Activated T-cell treated with anti-CD3 and anti-CD28 coated beads for 1 hour (primary cell): ENCODE measurements around the gene DNAJA3.

Source experiments
- DNase-seq: peaks from one replicate; pipeline ENCODE4 v3.0.0-alpha.2; 2020; ENCODE audit warnings: low read depth

The DNAJA3 gene

DNA sequence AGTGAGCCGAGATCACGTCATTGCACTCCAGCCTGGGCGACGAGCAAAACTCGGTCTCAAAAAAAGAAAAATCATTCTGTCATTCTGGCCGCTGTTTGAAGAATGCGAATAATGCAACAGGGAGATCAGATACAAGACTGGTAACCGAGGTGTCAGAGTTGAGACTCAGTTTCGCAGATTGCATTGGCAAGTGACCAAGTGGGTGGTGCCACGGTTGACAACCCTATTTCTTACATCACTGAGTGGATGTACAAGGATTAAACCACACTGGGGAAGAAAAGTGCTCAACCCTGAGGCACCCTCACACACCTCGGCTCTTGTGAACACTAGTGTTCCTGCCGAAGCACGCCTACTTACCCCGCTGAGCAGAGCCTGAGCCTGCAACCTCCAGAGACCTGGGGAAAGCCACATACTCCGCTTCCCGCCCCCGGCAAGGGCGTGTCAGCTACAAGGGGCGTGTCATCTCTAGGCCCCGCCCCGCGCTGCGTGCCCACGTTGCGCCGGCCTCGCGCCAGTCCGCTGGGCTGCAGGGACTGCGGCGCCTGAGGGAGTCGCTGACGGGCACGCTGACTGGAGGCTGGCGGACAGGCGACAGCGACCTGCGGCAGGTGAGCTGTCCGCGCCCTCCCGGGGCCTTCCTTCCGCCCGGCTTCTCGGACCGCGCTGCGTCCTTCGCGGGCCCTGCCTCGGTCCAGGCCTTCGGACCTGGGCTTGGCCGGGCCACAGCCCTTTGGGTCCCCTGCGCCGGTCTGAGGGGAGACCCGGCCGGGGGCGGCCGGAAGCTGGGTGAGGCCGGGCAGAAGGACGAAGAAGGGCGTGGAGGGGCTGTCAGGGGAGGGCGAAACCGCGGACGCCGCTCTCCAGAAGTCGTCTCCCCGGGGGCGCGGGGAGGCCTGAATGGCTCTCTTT, 50.5 kb downstream of the DNAJA3 start, which contains the start of gene HMOX2:
TSS of gene HMOX2 (plus strand) at position 519 of the 909 bp plus-strand sequence. CDS start 29,127 bp downstream, outside the sequence.
- DNase-seq = peak; percentile 88

DNA sequence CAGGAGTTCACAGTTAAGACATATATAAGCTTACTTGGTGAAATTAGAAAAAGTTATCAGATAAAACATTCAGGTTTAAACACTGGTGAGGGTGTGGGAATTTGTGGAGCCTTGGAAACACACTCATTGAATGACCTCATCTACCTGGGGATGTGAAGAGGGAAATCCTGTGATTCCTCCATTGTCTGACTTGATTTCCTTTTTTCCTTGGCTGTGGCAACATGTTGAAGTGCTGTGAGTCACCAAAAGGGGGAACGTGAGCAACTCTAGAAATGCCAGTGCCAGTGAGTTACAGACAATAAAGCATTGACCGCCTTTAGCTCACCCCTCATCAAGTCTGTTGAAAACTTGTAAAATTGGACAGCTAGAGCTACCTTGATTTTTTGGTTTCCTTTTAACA, 52.3 kb downstream of the DNAJA3 start:
- DNase-seq = no peak

DNA sequence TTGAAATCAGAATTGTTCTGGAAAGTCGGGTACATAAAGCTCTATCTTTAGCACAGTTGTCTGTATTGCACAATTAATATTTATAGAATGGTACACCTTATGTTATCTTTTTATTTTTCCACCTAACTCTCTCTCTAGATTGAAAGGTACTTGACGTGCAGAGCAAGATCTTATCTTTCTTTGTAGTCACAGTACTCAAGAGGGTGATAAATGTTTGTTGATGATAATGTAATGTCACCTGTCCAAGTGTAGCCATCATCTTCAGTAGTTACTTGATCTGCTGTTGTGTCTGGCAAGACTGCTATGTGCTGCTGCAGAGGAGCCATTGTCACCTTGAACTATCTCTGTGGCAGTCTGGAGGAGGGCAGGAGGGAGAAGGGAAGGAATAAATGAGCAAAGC, 55.9 kb downstream of the DNAJA3 start:
- DNase-seq = no peak

DNA sequence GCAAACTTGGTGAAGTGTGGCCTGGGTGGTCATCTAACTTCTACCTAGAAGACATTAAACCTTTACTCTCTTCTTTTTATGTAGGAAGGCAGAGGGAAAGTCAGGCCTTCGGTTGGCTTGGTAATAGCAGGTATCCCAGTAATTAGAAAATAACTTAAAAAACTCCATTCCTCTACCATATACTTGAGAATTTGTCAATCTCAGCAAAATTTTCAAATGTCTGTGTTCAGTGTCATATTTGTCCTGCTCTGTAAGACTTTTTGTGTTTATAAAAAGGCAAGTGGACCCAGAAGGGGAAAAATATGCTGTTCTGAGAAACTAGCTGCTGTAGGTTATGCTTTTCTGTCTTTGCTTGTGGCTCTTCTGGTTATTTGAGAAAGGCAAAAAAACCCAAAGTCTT, 56.3 kb downstream of the DNAJA3 start:
- no peak for DNase-seq

DNA sequence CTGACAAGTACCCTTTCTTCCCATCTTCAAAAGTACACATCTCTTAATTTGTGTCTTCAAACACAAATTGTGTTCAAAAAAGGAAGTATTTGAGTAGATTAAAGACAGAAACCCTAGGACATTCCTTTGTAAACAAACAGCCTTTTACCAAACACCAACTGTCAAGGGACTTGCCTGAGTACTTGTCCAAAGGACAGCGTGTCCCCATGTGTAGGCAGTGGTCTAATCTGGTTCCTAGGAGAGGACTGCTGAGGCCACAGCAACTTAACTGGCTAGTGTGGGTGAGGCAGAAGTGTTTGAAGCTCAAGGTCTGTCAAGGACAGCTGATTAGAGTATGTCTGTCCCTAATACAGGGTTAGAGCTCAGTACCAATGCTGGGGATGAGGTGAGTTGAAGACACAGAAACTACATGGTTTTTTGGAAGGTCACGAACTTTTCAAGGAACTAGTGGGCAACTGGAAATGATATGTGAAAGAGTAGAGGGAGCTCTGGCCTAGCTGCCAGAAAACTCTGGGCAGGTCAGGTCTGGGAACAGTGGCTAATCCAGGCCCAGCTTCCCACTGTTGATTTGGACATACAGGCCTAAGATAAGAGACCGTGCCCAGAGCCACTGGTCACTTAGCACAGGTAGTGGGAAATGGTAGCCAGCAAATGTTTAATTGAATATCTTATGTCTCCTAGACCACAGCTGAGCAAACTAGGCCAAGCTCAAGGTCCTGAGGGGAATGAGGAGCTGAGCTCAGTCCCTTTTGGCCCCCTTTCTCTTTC, 60.6 kb downstream of the DNAJA3 start:
- DNase-seq = no peak

DNA sequence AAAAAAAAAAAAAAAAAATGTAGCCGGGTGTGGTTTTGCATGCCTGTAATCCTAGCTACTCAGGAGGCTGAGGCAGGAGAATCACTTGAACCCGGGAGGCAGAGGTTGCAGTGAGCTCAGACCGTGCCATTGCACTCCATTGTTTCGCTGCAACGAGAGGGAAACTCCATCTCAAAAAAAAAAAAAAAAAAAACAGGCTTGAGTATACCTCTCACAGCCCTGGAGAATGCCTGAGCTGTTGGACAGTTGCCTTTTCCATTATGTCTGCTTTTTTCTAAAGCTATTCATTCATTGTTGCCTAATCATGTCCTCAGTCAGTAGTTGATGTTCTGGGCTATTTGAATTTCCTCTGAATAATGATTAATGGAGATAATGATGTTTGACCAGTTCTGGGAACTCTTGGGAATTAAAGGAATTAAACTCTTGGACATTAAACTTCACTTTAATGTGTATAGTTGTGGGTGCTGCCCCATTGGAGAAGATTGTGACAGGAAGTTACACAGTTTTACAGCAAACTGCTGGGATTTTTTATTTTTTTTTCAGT, 62.4 kb downstream of the DNAJA3 start:
- DNase-seq = no peak

DNA sequence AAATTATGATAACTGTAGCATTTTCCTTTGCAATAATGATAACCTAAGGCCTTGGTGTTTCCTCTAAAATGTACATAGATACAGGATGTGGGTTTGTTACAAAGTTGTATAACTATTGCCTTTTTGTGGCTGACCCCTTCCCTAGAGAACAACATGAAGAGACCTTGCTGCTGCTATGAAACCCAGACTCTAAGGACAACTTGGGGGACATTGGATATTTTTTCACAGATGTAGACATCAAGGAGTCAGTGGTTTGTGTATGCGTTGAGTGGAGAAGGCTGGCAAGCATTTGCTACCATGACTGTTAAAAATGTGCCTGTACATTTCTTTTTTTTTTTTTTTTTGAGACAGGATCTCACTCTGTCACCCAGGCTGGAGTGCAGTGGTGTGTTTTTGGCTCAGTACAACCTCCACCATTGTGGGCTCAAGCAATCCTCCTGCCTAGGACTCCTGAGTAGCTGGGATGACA, 62.9 kb downstream of the DNAJA3 start:
- no peak for DNase-seq

DNA sequence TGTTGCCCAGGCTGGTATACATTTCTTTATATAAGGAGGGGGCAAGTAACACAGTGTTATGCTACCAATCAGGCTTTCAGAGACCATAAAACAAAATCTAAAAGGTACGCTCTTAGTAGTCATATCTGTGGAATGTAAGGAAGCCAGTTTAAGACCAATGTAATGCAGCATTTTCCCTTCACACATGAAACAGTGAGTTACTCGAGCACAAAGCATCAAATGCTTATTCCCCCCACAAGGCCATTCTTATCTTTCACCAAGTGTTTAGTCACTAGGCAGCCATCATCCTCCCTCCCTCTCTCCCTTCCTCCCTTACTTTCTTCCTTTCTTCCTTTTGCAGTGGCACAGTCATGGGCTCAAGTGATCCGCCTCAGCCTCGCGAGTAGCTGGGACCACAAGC, 63.4 kb downstream of the DNAJA3 start:
- DNase-seq = no peak

DNA sequence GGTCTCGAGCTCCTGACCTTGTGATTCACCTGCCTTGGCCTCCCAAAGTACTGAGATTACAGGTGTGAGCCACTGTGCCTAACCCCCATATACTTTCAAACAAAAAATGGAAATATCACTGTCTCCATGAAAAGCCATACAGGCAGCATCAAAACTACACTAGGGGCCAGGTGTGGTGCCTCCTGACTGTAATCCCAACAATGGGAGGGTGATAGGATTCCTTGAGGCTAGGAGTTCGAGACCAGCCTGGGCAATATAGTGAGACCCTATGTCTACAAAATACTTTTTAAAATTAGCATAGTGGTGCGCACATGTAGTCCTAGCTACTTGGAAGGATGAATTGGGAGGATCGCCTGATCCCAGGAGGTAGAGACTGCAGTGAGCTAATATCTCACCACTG, 66.2 kb downstream of the DNAJA3 start:
- DNase-seq = no peak

DNA sequence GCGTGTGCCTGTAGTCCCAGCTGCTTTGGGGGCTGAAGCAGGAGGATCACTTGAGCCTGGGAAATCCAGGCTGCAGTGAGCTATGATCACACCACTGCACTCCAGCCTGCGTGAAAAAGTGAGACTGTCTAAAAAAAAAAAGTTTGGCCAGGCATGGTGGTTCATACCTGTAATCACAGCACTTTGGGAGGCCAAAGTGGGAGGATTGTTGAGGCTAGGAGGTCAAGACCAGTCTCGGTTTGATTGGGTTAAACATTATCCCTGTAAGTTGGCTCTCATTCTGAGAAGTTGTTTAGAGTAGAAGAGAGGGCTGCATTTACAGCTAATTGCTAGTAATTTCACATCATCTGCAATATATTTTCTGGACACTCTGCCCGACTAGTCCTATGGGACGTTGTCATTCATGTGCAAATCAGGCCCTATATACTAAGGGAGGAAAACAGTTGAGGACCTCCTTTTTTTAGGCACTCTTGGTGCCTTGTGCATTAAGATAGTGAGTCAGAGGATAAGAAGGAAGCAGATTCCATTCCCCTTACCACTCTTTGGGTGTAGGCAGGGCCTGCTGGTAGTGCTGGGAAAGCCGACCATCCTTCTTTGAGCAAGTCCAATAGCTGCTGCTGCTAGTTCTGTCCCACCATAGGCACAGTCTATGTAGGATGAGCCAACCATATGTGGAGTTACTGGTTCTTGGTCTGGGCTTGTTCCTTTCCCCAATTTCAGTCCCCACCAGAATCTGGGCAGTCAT, 69.2 kb downstream of the DNAJA3 start:
- DNase-seq = no peak

DNA sequence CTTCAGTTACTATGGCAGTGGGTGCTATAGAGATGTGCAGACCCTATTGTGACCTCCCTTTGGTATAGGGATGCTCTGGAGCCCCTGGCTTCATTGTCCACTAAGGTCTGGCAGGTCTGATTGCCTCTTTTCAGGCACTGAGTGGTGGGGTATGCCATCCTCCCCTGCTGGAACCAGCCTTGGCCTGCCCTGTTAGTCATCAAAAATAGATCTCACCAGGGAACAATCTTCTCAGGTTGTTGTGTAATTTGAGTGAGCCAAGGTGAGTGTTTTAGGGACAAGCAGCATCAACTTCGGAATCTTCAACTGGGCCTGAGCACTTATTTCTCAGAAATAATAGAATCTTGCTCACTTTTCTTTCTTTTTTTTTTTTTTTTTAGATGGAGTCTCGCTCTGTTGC, 70.1 kb downstream of the DNAJA3 start:
- no peak for DNase-seq

DNA sequence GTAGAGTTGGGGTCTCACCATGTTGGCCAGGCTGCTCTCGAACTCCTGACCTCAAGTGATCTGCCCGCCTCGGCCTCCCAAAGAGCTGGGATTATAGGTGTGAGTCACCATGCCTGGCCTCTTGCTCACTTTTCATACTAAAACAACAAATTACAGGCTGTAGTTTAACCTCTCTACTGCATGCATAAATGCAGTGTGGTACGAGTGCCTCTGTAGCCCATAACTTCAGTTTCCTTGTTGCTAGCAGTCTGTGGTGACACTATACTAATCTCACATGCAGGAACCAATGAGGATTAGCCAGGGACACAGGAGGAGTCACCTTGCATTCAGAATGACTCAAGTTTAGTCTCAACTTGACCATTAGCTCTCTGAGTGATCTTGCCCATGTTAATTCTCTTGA, 70.6 kb downstream of the DNAJA3 start:
- no peak for DNase-seq

DNA sequence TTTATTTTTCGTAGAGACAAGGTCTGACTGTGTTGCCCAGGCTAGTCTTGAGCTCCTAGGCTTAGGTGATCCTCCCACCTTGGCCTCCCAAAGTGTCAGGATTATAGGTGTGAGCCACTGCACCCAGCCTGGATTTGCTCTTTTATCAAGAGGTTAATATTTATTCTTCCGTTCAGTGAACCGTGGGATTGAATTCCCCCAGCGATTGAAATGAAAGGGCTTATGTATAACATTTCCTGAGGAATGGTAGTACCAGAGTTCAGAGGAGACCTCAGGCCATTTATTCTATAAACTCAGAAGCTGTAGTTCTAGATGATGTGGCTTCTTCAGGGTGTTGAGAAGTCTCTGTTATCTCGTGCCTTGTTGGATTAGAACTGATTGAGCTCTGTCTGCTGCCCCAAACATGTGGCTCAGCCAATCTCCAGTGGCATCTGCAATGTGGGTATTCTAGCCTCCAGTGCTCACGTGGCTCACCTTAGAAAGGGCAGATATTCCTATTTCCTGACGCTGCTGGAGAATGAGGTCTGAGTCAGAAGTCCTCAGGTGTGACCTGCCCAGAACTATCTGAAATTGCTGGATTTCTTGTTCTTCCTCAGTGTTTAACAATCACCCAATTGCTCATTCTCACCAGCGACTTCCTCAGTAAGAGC, 73.0 kb downstream of the DNAJA3 start:
- DNase-seq = no peak

DNA sequence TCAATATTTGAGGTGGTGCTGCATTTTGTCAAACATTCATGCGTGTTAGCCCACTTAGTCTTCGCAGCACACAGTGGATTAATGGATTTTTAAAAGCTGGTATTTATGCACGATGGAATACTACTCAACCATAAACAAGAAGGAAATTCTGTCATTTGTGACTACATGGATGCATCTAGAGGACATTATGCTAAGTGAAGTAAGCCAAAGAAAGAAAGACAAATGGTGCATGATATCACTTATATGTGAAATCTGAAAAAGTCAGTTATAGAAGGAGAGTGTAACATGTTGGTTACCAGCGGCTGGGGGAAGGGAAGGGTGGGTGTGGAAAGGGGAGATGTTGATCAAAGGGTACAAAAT, 73.5 kb downstream of the DNAJA3 start:
- no peak for DNase-seq

DNA sequence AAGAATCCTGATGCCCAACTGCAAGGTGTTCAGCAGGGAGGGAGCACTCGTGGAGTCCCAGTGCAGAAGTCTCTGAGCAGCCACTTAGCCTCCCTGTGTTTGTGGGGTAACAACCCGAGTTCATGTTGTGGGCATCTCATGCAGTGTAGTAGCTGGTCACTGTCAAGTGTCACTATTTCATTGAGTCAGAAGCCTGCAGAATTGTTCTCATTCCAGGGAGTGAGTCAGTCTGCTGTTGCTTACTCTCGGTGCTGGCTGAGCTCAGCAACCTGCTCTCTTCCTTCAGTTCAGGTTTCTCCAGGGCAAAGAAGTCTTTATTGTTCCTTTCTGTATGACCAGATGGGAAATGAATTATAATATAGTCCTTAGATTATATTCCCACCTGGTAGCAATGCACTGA, 74.6 kb downstream of the DNAJA3 start:
- no peak for DNase-seq

DNA sequence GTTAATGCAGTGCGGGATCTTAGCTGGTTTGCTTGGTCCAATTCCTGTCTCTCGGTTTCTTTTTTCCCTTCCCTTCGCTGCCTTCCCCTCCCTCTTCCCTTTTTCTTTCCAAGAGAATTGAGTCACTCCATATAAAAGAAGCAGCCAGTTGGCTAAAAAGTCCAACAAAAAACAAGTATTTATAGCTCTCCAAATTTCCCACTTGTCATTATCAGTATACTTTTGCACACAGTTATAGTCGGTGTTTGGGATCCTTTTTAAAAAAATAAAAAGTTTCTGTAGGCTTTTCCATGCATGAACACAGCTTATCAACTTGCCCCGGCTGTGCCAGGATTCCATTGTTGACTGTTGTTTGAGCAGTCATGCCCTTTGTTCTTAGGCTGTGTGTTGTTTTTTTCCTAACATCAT, 75.4 kb downstream of the DNAJA3 start:
- no peak for DNase-seq

DNA sequence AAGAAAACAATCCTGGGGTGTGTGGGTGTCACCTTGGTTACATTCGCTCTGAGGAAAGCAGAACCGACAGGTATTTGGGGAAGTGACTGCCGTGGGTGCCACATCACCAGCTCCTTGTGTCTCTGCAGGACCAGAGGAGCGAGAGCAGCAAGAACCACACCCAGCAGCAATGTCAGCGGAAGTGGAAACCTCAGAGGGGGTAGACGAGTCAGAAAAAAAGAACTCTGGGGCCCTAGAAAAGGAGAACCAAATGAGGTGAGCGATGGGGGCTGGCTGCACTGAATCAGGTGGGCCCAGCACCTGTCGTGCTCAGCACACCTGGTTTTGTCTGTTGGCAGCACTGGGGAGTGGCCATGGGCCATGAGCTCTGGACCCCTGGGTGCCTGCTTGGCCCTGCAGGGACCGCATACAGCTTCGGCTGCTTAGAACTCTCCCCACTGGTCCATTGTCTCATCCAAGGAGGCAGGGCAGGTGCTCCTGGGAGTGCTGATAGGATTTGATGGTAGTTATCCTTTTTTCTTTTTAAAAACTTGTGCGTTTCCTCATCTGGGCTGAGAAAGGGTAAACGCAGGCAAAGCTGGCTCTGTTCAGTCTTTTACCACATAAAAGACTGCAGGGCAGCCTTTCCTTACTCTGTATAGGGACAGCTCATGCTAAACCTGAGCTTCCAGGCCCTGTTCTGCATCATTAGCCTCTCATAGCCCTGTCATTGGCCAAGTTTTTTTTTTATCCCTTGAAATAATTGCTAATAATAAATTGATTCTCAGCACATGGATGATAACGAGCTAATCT, 79.9 kb downstream of the DNAJA3 start:
- peak; percentile 61 for DNase-seq
